AG04450 (cell line): ENCODE data around the gene AMER1. TPM values are rescaled to one million over a fixed set of nuclear protein-coding genes. Genes with fewer than 3 reads are reported as not detected.

Experiments used
- CTCF ChIA-PET: fragments of 300-600, 350-600 bp; formaldehyde crosslinking; extraction: SDS; loops from one replicate; lab custom pipeline; 2022; ENCODE audit warnings: antibody characterized with exemption, inconsistent platforms; lab: Charles Lee
- POLR2A ChIA-PET: fragments of 350-600 bp; formaldehyde crosslinking; extraction: SDS; loops from one replicate; lab custom pipeline; 2021; ENCODE audit warnings: antibody characterized with exemption, inconsistent platforms; lab: Yijun Ruan, JAX
- DNase-seq: peaks from one replicate; pipeline ENCODE4 v3.0.0-alpha.2; 2011; ENCODE audit warnings: low read depth, low spot score
- H3K27ac ChIP-seq: one replicate; pipeline ENCODE4 v1.5.1; 2012; ENCODE audit warnings: low read depth, low read length, control low read depth
- H3K27me3 ChIP-seq: one replicate; pipeline ENCODE4 v1.6.0; 2012; ENCODE audit warnings: low read length; ENCODE audit not compliant: control insufficient read depth, insufficient read depth
- H3K4me3 ChIP-seq: 2 replicates; pipeline ENCODE4 v1.5.1; 2011; ENCODE audit warnings: mild to moderate bottlenecking, low read depth, low read length, control low read depth
- H3K9me3 ChIP-seq: 2 replicates; pipeline ENCODE4 v1.5.1; 2012; ENCODE audit warnings: low read length; ENCODE audit not compliant: control insufficient read depth, insufficient read depth
- polyA plus RNA-seq: library from polyadenylated mRNA; depleted of rRNA; stranded (reverse); fragments of >200 nt; gene quantifications from 2 replicates; pipeline ENCODE4 v1.2.3, GENCODE V29; 2011; rRNA removed
- small RNA-seq: library from RNA; depleted of rRNA; stranded (forward); fragments of <200 nt; gene quantifications from one replicate; pipeline ENCODE3, GENCODE V24; 2012; ENCODE audit warnings: low read depth; ENCODE audit not compliant: insufficient read length
- TF ChIP-seq, protein P1 (sequence below): IDR thresholded peaks from 2 replicates; pipeline ENCODE4 v1.5.1; 2011; ENCODE audit warnings: low read depth, low read length, control low read depth, inconsistent platforms

AMER1 gene
- polyA plus RNA-seq, 1 experiment: 0.93 TPM

DNA sequence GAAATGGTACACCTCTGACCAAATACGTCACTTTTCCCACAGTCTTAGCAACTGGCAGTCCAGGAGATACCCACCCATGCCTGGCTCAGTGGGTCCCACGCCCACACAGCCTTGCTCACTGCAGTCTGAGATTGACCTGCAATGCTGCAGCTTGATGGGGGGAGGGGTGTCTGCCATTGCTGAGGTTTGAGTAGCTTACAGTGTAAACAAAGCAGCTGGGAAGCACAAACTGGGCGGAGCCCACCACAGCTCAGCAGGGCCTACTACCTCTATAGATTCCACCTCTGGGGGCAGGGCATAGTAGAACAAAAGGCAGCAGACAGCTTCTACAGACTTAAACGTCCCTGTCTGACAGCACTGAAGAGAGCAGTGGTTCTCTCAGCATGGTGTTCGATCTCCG, 52.7 kb downstream of the AMER1 start:
- ChIA-PET POLR2A (no interaction called here), CTCF (no interaction called here)
- Histone ChIP-seq H3K27ac (no peak overlapping the region), H3K27me3 (no peaks in the 10 kb centered on the region), H3K9me3 (no peaks in the 10 kb centered on the region; the same call in 1 of the 2 replicates), H3K4me3 (no peak overlapping the region)
- TF ChIP-seq, protein P1, sequence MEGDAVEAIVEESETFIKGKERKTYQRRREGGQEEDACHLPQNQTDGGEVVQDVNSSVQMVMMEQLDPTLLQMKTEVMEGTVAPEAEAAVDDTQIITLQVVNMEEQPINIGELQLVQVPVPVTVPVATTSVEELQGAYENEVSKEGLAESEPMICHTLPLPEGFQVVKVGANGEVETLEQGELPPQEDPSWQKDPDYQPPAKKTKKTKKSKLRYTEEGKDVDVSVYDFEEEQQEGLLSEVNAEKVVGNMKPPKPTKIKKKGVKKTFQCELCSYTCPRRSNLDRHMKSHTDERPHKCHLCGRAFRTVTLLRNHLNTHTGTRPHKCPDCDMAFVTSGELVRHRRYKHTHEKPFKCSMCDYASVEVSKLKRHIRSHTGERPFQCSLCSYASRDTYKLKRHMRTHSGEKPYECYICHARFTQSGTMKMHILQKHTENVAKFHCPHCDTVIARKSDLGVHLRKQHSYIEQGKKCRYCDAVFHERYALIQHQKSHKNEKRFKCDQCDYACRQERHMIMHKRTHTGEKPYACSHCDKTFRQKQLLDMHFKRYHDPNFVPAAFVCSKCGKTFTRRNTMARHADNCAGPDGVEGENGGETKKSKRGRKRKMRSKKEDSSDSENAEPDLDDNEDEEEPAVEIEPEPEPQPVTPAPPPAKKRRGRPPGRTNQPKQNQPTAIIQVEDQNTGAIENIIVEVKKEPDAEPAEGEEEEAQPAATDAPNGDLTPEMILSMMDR: no peak
- no peak for DNase-seq

DNA sequence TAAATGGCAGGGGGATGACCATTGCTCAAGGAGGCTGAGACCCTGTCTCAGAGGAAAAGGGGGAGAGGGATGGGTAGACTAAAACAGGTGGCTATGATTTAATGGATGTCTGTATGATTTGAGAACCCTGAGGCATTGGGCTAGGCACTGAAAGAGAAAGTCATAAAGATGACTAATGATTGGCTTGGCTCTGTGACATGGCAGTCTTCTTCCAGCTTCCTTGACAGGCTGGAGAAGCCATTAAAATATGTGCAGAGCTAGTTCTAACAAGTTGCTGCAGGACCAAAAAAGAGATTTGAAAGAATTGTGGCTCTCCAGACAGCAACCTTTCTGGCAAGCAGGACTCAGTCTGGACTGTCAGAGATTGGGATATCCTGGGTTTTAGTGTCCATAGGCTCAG, 53.6 kb downstream of the AMER1 start:
- POLR2A ChIA-PET: no interaction called here
- H3K4me3 ChIP-seq: no peak overlapping the region
- no peak overlapping the region for H3K27ac ChIP-seq
- no peaks in the 10 kb centered on the region for H3K27me3 ChIP-seq
- CTCF ChIA-PET: no interaction called here
- TF ChIP-seq, protein P1: no peak
- no peak for DNase-seq
- H3K9me3 ChIP-seq: no peaks in the 10 kb centered on the region; the same call in 1 of the 2 replicates

DNA sequence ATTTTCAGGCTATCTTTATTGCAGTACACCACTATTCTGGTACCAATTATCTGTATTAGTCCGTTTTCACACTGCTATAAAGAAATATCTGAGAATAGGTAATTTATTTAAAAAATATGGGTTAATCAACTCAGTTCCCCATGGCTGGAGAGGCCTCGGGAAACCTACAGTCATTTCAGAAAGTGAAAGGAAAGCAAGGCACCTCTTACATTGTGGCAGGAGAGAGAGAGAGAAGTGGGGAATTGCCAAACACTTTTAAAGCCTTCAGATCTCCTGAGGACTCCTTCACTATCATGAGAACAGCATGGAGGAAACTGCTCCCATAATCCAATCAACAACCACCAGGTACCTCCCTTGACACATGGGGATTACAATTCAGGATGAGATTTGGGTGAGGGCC, 54.7 kb downstream of the AMER1 start:
- no peak overlapping the region for H3K27ac ChIP-seq
- no peak overlapping the region for H3K4me3 ChIP-seq
- H3K27me3 ChIP-seq: no peaks in the 10 kb centered on the region
- DNase-seq: no peak
- TF ChIP-seq, protein P1: no peak
- ChIA-PET CTCF (no interaction called here), POLR2A (no interaction called here)
- H3K9me3 ChIP-seq: no peaks in the 10 kb centered on the region; the same call in 1 of the 2 replicates

Small RNA genes within 50 kb of the gene (small RNA-seq; reads per million reads assigned to genes)
- gene RN7SL799P: not detected

Other genes with a start within 250 kb of the AMER1 start
- gene ASB12, start 24.9 kb upstream of the AMER1 start, polyA plus RNA-seq: not detected in 2 replicates
- gene MTMR8, start 189.7 kb upstream of the AMER1 start, polyA plus RNA-seq: not detected in 2 replicates